ENCODE results near the gene MOB1B. TPM values are rescaled to one million over a fixed set of nuclear protein-coding genes. Genes with fewer than 3 reads are reported as not detected.

Gene MOB1B
- total RNA-seq, 1 experiment from 2014 or later, result 7.4 TPM

DNA sequence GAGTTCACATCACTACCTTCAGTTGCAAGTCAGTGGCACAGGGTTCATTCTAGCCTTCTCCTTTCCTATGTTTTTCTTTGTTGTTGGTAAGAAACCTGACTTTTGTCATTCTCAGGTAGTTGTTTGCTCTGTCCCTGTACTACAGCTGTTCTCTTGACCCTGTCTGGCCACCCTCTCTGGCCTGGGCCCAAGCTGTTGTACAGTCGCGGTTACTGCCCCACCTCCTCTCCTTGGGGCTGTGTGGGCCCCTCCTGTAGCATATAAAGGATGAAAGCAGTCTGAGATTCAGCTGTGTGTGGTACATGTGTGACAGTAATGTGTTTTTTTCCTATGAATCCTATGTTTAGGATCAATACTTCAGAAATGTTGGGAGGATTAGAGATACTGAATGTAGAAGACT lies 12.5 kb downstream of the MOB1B start:
- no peak for DNase-seq (ENCODE audit: low read depth)

- DNase-seq (ENCODE audit: low read depth), result peak; percentile 69
Observed at GRCh38 chr4:70915036-70915815, 13.1 kb downstream of the MOB1B start.

DNA sequence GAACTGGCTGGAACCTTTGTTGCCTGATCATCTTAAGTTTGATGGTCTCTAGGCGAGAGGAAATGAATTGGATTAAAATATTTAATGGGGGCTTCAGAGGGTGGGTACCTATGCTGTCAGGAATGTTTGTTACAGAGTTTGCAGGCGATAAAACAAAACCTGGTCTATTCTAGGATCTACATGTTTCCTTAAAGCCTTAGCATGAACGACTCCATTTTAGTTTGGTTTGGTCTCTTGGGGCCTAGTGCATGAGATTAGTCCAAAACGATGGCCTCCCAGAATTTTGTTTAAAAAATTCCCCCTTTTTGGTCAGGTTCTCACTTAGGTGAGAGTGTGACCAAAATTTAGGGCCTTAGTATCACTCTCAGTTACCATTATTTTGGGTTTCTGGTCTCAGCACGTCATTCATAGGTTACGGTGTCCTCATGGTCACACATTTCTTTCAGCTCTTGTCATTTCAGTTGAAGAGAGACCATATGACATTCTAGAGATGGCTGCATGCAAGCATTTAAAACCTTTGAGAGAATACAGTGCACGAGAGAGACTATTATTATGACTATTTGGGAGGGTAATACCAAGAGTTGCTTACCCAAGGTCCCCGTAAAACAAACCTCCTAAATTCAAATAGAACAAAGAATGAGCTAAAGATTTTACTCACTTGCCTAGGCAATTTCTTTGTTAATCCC lies 13.8 kb downstream of the MOB1B start:
- DNase-seq (ENCODE audit: low read depth), result no peak

DNA sequence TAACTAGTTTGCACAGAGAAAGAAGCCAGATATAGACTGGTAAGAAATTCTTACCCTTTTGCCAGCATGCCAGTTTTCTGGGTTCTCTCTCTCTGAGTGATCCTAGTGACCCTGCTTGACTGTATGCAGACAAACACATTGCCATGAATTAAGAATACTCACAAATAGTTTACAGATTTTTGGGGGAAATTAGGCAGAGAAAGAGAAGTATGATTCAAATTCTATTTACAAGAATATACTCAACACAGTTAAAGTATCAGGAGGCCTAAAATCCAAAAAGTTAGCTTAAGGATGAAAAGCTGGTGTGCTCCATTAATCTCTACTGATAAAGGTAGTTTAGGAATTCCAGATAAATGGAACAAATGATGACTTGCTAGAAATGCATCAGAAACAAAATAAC lies 18.4 kb downstream of the MOB1B start:
- DNase-seq (ENCODE audit: low read depth), result no peak

GRCh38 chr4:70925418-70925817 lies 23.2 kb downstream of the MOB1B start:
- DNase-seq (ENCODE audit: low read depth), result no peak

- DNase-seq (ENCODE audit: low read depth), result no peak
Observed at GRCh38 chr4:70925899-70926635, 23.9 kb downstream of the MOB1B start.

GRCh38 chr4:70927502-70928137 lies 25.5 kb downstream of the MOB1B start:
- no peak for DNase-seq (ENCODE audit: low read depth)

GRCh38 chr4:70930530-70931256 lies 28.5 kb downstream of the MOB1B start:
- DNase-seq (ENCODE audit: low read depth), result no peak

- no peak for DNase-seq (ENCODE audit: low read depth)
Observed at GRCh38 chr4:70931347-70931746, 29.2 kb downstream of the MOB1B start.

- no peak for DNase-seq (ENCODE audit: low read depth)
Observed at GRCh38 chr4:70932984-70933383, 30.8 kb downstream of the MOB1B start.

DNA sequence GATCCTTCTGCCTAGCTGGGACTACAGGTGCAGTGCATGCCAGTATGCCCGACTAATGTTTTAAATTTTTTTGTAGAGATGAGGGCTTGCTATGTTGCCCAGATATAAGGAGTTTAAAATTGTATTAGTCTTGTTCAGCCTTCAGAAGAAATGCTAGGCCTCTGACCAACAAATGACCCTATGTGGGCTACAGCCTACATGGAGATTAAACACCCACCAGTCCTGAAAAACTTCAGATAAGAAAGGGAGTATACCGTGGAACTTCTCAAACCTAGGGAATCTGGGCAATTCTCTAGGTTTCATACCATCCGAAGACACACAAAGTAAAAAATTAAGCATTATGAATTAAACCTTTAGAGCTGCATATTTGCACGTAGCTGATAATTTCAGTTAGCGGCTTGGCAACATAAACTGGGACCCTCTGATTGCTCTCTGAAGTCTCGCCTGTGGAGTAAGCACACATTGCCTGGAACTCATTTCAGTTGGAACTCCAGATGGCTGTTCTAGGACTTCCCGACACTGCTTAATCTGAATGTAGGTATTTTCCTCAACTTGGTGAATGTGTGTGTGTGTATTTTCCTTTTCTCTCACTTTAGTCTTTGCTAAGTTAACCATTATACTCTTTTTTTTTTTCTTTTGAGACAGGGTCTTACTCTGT lies 33.0 kb downstream of the MOB1B start:
- no peak for DNase-seq (ENCODE audit: low read depth)

- no peak for DNase-seq (ENCODE audit: low read depth)
Observed at GRCh38 chr4:70936200-70936787, 34.1 kb downstream of the MOB1B start.

DNA sequence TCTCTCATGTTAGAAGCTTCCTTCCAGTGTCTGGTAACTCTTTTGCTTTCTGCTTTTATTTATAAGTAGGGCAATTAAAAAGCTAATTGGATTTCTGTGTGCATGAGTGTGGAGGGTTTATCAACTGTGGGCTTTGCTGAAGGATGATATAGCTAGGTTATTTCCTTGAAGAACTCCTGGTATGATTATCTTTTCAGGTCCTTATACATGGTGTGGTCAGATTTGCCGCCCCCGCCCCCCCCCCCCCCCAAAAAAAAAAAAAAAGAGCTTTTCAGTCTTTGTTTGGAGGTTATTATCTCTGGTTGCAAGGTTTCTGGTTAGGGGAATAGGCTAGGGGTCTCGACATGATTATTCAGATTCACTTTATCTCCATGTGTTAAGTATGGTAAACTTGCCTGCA lies 35.9 kb downstream of the MOB1B start:
- DNase-seq (ENCODE audit: low read depth), result no peak

GRCh38 chr4:70940134-70940533 lies 38.0 kb downstream of the MOB1B start:
- no peak for DNase-seq (ENCODE audit: low read depth)

DNA sequence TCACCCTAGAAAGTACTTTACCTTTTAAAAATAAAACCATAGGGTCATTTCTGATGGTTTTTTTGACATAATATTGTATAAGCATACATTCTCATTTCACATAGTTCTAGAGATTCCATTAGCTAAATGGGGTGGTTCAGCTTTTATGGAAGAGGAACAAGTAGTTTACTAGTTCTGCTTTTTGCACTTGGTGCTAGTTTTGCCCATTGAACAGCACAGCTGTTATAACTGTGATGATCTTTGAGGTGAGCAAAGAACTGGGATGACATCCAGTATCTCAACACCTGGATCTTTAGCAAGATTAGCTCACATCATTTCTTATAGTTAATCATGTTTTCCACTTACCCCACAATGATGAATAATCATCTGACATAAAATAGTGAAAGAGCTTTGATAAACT lies 40.9 kb downstream of the MOB1B start:
- no peak for DNase-seq (ENCODE audit: low read depth)

DNA sequence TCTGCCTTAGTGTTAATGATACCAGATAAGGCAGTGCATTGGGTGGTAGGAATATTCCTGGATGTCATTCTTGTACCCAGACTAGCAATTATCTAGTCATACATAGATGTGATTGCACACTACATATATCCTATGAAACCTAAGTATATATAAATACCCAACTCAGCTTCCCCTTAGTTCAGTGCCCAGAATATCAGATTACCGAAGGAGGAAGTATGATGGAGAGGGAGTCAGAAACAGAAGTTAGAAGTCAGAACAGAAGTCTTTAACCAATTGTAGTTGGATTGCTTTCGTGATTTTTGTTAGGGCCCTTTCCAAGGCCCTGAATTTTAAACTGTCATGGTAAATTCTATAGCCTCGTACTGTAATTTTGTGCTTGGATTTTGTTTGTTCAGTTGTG lies 42.9 kb downstream of the MOB1B start:
- DNase-seq (ENCODE audit: low read depth), result no peak

DNA sequence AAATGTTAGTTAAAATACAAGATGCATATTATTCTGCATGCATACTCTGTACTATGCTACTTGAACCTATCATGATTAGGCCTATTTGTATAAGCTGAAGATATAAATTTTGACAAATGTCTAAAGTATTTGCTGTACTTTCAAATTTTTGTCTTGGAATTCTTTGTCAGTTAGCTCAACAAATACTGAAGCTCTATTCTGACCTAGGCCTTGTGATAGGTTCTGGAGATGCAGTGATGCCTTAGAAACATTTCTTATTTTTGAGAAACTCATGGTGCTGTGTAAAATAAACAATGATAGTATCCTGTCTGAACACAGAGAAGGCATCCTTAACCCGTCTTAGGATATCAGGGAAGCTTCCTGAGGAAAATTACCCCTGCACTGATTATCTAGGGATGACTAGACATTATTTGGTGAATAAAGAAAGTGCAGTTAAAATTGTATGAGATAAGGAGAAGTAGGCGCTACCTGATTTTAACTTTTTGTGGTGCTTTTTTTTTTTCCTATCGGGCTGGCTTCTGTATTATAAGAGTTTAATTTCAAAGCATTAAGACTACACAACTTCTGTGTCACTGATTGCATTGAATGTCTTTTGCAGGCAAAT lies 43.4 kb downstream of the MOB1B start:
- DNase-seq (ENCODE audit: low read depth), result no peak

DNA sequence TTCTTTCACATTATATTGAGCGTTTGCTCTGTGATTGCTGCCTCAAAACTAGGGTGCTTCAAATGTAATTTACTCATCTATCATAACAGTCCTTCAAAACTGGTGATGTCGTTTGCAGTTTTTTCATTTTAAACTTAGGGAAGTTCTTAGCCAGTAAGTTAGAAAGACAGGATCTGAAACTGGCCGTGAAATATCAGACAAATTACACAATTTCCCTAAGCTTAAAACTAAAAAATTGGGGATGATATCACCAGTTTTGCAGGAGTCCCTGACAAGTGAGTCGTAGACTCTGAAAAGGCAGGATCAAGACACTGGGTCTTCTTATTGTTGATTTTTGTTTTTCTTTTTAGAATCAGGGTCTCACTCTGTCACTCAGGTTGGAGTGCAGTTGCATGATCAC lies 44.8 kb downstream of the MOB1B start:
- no peak for DNase-seq (ENCODE audit: low read depth)

- no peak for DNase-seq (ENCODE audit: low read depth)
Observed at GRCh38 chr4:70948665-70949260, 46.6 kb downstream of the MOB1B start.

- peak; percentile 6 for DNase-seq (ENCODE audit: low read depth)
Observed at GRCh38 chr4:70954032-70954431, 51.9 kb downstream of the MOB1B start.
